ENCODE measurements around the gene SPRR4. TPM values are rescaled to one million over a fixed set of nuclear protein-coding genes. Genes with fewer than 3 reads are reported as not detected.

The SPRR4 gene
- total RNA-seq, 1 experiment from 2014 or later: not detected

DNA sequence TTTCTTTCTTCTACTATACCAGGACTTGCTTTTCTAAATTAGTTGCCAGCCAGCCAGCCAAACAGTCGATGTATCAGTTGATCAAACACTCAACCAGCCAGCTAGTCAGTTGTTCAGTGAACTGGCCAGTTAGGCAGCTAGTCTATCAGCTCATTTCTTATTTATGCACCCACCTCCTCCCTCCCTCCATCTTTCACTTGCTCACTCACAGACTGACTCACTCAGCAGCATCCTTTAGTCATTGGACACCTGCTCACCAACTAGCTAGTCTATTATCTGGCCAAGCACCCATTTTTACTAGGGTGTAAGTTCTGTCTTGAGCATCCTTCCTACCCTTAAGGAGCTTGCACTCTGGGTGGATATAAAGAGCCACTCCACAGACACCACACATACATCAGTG is 5.9 kb upstream of the SPRR4 start:
- Mint-ChIP-seq H3K36me3 (ENCODE audit: insufficient read depth, unreplicated experiment) (no peaks in the 10 kb centered on the region), H3K9me3 (ENCODE audit: unreplicated experiment) (no peaks in the 10 kb centered on the region), H3K27me3 (ENCODE audit: insufficient read depth, unreplicated experiment) (no peaks in the 10 kb centered on the region), H3K27ac (ENCODE audit: low read depth, unreplicated experiment) (no peak overlapping the region), H3K4me1 (ENCODE audit: insufficient read depth, unreplicated experiment) (peaks cover 11% of the 10 kb centered on the region), H3K4me3 (ENCODE audit: unreplicated experiment) (no peak overlapping the region)
- no TSS peak for BruUV-seq (replicated peaks)
- POLR2A ChIA-PET: interaction anchor here (0.9 to 2.1 kb wide), 4 partner anchors 9 to 31 kb away, joined by 3 to 13 read pairs (median 4); no protein-coding TSS in a partner anchor
- intact Hi-C loops (cut with micrococcal nuclease): no loop called here
- TF ChIP-seq CTCF (IDR thresholded peaks at IDR 0.05; ENCODE audit: unreplicated experiment): no peak
- no peak for DNase-seq (ENCODE audit: unreplicated experiment)
- CTCF ChIA-PET: interaction anchor here (1.0 to 1.4 kb wide), 3 partner anchors 10 to 68 kb away, joined by 3 to 5 read pairs (median 4); no protein-coding TSS in a partner anchor

- Mint-ChIP-seq H3K36me3 (ENCODE audit: insufficient read depth, unreplicated experiment) (no peaks in the 10 kb centered on the region), H3K27me3 (ENCODE audit: insufficient read depth, unreplicated experiment) (no peaks in the 10 kb centered on the region), H3K27ac (ENCODE audit: low read depth, unreplicated experiment) (no peak overlapping the region), H3K9me3 (ENCODE audit: unreplicated experiment) (no peaks in the 10 kb centered on the region), H3K4me3 (ENCODE audit: unreplicated experiment) (no peak overlapping the region), H3K4me1 (ENCODE audit: insufficient read depth, unreplicated experiment) (peaks cover 6% of the 10 kb centered on the region)
- ChIA-PET POLR2A (interaction anchor here (2.1 to 3.6 kb wide), 2 partner anchors 11 to 33 kb away, joined by 13 to 15 read pairs; no protein-coding TSS in a partner anchor), CTCF (interaction anchor here (1.0 kb wide), 1 partner anchor 67 kb away, joined by 5 read pairs; no protein-coding TSS in a partner anchor)
- DNase-seq (ENCODE audit: unreplicated experiment): no peak
- no TSS peak for BruUV-seq (replicated peaks)
- TF ChIP-seq CTCF (IDR thresholded peaks at IDR 0.05; ENCODE audit: unreplicated experiment): no peak
- intact Hi-C loops (cut with micrococcal nuclease): no loop called here
These were observed 4.6 kb upstream of the SPRR4 start for GRCh38 chr1:152965853-152966252.

DNA sequence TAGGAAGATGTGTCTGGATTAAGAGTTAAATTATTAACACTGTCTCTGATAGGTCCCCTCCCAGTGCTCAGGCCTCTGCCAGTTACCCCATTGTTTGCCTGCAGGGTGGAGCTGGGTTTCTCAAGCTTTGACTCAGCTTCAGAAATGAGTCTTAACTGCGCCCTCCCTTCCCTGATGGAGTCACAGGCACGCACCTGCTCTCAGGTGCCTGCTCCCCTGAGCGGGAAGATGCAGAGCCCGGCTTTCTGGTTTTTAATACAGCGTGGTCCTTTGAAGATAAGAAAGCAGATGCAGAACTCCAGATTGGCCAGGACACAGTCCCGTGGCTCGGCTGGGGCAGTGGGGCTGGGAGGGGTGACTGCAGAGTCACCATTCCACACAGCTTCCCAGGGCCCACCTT is 3.2 kb upstream of the SPRR4 start:
- Mint-ChIP-seq H3K4me3 (ENCODE audit: unreplicated experiment) (no peak overlapping the region), H3K27ac (ENCODE audit: low read depth, unreplicated experiment) (peak overlapping the region; percentile 9), H3K27me3 (ENCODE audit: insufficient read depth, unreplicated experiment) (no peaks in the 10 kb centered on the region), H3K4me1 (ENCODE audit: insufficient read depth, unreplicated experiment) (peaks cover 11% of the 10 kb centered on the region), H3K9me3 (ENCODE audit: unreplicated experiment) (no peaks in the 10 kb centered on the region), H3K36me3 (ENCODE audit: insufficient read depth, unreplicated experiment) (no peaks in the 10 kb centered on the region)
- DNase-seq (ENCODE audit: unreplicated experiment): peak; percentile 87
- ChIA-PET POLR2A (interaction anchor here (0.7 to 3.6 kb wide), 12 partner anchors 8 to 226 kb away, joined by 3 to 30 read pairs (median 4); partner anchors contain the start of gene SPRR1A), CTCF (interaction anchor here (0.6 to 3.1 kb wide), 12 partner anchors 12 to 258 kb away, joined by 3 to 20 read pairs (median 4); no protein-coding TSS in a partner anchor)
- BruUV-seq (replicated peaks): no TSS peak
- TF ChIP-seq CTCF (IDR thresholded peaks at IDR 0.05; ENCODE audit: unreplicated experiment): no peak
- intact Hi-C loops (cut with micrococcal nuclease): no loop called here

DNA sequence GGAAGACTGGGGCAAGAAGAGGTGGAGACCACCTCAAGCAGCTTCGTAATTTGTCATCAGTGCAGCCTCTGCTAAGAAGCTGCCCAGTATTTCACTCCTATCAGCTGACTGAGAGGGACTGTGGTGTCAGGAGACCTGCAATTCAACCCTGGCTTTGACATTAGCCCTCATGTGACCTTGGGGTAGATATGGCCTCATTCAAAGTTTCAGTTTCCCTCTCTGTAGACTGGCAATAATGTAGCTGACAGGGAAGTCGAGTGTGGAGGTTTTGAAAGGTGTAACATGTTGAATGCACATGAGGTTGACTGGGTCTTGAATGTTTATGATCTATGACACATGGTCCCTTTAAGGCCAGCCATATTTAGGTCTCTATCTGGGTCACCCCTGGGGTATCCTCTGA is 2.2 kb upstream of the SPRR4 start:
- CTCF ChIA-PET: interaction anchor here (0.6 to 3.1 kb wide), 8 partner anchors 11 to 223 kb away, joined by 3 to 20 read pairs (median 4); no protein-coding TSS in a partner anchor
- BruUV-seq (replicated peaks): no TSS peak

More for the DNA sequence above, 2.2 kb upstream of the SPRR4 start:
- Mint-ChIP-seq H3K4me1 (ENCODE audit: insufficient read depth, unreplicated experiment) (peaks cover 21% of the 10 kb centered on the region), H3K9me3 (ENCODE audit: unreplicated experiment) (no peaks in the 10 kb centered on the region), H3K27me3 (ENCODE audit: insufficient read depth, unreplicated experiment) (no peaks in the 10 kb centered on the region), H3K27ac (ENCODE audit: low read depth, unreplicated experiment) (no peak overlapping the region), H3K4me3 (ENCODE audit: unreplicated experiment) (no peak overlapping the region), H3K36me3 (ENCODE audit: insufficient read depth, unreplicated experiment) (no peaks in the 10 kb centered on the region)
- no peak for TF ChIP-seq CTCF (IDR thresholded peaks at IDR 0.05; ENCODE audit: unreplicated experiment)
- no peak for DNase-seq (ENCODE audit: unreplicated experiment)
- intact Hi-C loops (cut with micrococcal nuclease): no loop called here
- POLR2A ChIA-PET: interaction anchor here (1.3 to 3.6 kb wide), 4 partner anchors 14 to 36 kb away, joined by 8 to 30 read pairs (median 14); partner anchors contain the start of gene SPRR1A
